SK-N-SH (cell line): ENCODE measurements around the gene LMO7. TPM values are rescaled to one million over a fixed set of nuclear protein-coding genes. Genes with fewer than 3 reads are reported as not detected.

ENCODE experiments used
- CTCF ChIA-PET: fragments of 300-600, 350-600 bp; formaldehyde crosslinking; extraction: SDS; loops from one replicate; lab custom pipeline; 2021; lab: Yijun Ruan, JAX
- POLR2A ChIA-PET: fragments of 350-600 bp; sonication (Branson Sonifier 250); formaldehyde crosslinking; extraction: SDS; loops from one replicate; lab custom pipeline; 2020; ENCODE audit warnings: antibody characterized with exemption, inconsistent platforms; lab: Yijun Ruan, JAX
- DNase-seq: peaks from one replicate; pipeline ENCODE4 v3.0.0; 2012
- H2AFZ ChIP-seq: fragments of 200-600 bp; sonication (generic); 2 replicates; pipeline ENCODE4 v1.8.1; 2016; ENCODE audit warnings: antibody characterized with exemption, mild to moderate bottlenecking, low read depth
- H3F3A ChIP-seq: fragments of 200-600 bp; sonication (generic); replicated peaks from 2 replicates; pipeline ENCODE3; 2016; ENCODE audit warnings: antibody characterized with exemption, mild to moderate bottlenecking; ENCODE audit not compliant: insufficient read depth
- H3K27ac ChIP-seq, 2 experiments: fragments of 200-500 bp in 1 of 2; fragments of 200-600 bp in 1 of 2; sonication (Bioruptor generic) in 1 of 2; sonication (generic), shearing (Covaris generic) in 1 of 2; 2 replicates each; pipeline versions ENCODE4 v1.5.1 to v1.6.1; 2014 to 2016; ENCODE audit warnings: low read depth in 2 of 2, inconsistent platforms in 1 of 2, low read length in 1 of 2, mild to moderate bottlenecking in 1 of 2, mixed read lengths in 1 of 2
- H3K27me3 ChIP-seq: fragments of 200-600 bp; sonication (generic), shearing (Covaris generic); 2 replicates; pipeline ENCODE4 v1.6.1; 2016; ENCODE audit warnings: mixed run types; ENCODE audit not compliant: insufficient read depth
- H3K36me3 ChIP-seq, 2 experiments: fragments of 200-500 bp in 1 of 2; fragments of 200-600 bp in 1 of 2; sonication (Bioruptor generic) in 1 of 2; sonication (generic) in 1 of 2; replicated peaks in 1 of 2; 2 replicates each; pipeline versions ENCODE3 to v1.5.1; 2014 to 2016; ENCODE audit warnings: low read length in 1 of 2, mild to moderate bottlenecking in 1 of 2; ENCODE audit not compliant: insufficient read depth in 2 of 2, control insufficient read depth in 1 of 2
- H3K4me1 ChIP-seq, 2 experiments: fragments of 200-500 bp in 1 of 2; fragments of 200-600 bp in 1 of 2; sonication (Bioruptor generic) in 1 of 2; sonication (generic), shearing (Covaris generic) in 1 of 2; 2 replicates each; pipeline versions ENCODE4 v1.5.1 to v1.6.1; 2014 to 2016; ENCODE audit warnings: low read depth in 1 of 2, low read length in 1 of 2, mixed run types in 1 of 2; ENCODE audit not compliant: insufficient read depth in 2 of 2, control insufficient read depth in 1 of 2
- H3K4me2 ChIP-seq: fragments of 200-600 bp; sonication (generic), shearing (Covaris generic); 2 replicates; pipeline ENCODE4 v1.6.1; 2017; ENCODE audit warnings: mixed run types
- H3K4me3 ChIP-seq, 2 experiments: fragments of 200-500 bp in 1 of 2; fragments of 200-600 bp in 1 of 2; sonication (Bioruptor generic) in 1 of 2; sonication (generic), shearing (Covaris generic) in 1 of 2; 2 replicates each; pipeline versions ENCODE4 v1.5.1 to v1.8.1; 2014 to 2016; ENCODE audit warnings: low read depth in 2 of 2, inconsistent platforms in 1 of 2, low read length in 1 of 2, mild to moderate bottlenecking in 1 of 2, mixed read lengths in 1 of 2, moderate library complexity in 1 of 2
- H3K79me2 ChIP-seq: fragments of 200-600 bp; sonication (generic); 2 replicates; pipeline ENCODE4 v1.8.1; 2017; ENCODE audit warnings: mild to moderate bottlenecking; ENCODE audit not compliant: insufficient read depth
- H3K9ac ChIP-seq: fragments of 200-600 bp; sonication (generic); 2 replicates; pipeline ENCODE4 v1.6.1; 2017; ENCODE audit warnings: mixed run types
- H3K9me2 ChIP-seq: fragments of 200-600 bp; sonication (generic); 2 replicates; pipeline ENCODE4 v1.6.1; 2017; ENCODE audit warnings: mixed run types
- H3K9me3 ChIP-seq: fragments of 200-600 bp; sonication (generic); 2 replicates; pipeline ENCODE4 v1.6.1; 2017; ENCODE audit warnings: mixed run types, mild to moderate bottlenecking, moderate library complexity
- H4K20me1 ChIP-seq: fragments of 200-600 bp; sonication (generic); 2 replicates; pipeline ENCODE4 v1.6.1; 2017; ENCODE audit warnings: mild to moderate bottlenecking, mixed run types; ENCODE audit not compliant: insufficient read depth
- CTCF ChIP-seq: fragments of 200-600 bp; sonication (generic); IDR thresholded peaks from 2 replicates; pipeline ENCODE4 v1.6.1; 2017; ENCODE audit warnings: antibody characterized with exemption, mild to moderate bottlenecking, moderate library complexity
- ELF1 ChIP-seq: IDR thresholded peaks from 2 replicates; pipeline ENCODE4 v1.4.0; 2012
- EP300 ChIP-seq, 2 experiments: IDR thresholded peaks; 2 replicates each; pipeline versions ENCODE4 v1.4.0 to v1.6.1; 2012; ENCODE audit warnings: borderline replicate concordance in 1 of 2, low read depth in 1 of 2, low read length in 1 of 2
- EZH2phosphoT487 ChIP-seq: fragments of 200-600 bp; sonication (generic); IDR thresholded peaks from 2 replicates; pipeline ENCODE4 v1.6.1; 2017; ENCODE audit warnings: low read depth, mixed run types, mild to moderate bottlenecking, antibody characterized with exemption, moderate library complexity, borderline replicate concordance
- FOSL2 ChIP-seq: IDR thresholded peaks from 2 replicates; pipeline ENCODE4 v1.4.0; 2012; ENCODE audit warnings: low read depth, mild to moderate bottlenecking, moderate library complexity, borderline replicate concordance
- FOXJ3 ChIP-seq: sonication (generic); formaldehyde crosslinking; IDR thresholded peaks from 2 replicates; pipeline ENCODE4 v1.5.1; 2020; ENCODE audit warnings: mild to moderate bottlenecking, missing genetic modification reagents
- FOXM1 ChIP-seq: IDR thresholded peaks from 2 replicates; pipeline ENCODE4 v1.4.0; 2012; ENCODE audit warnings: low read depth, mild to moderate bottlenecking
- GABPA ChIP-seq: IDR thresholded peaks from 2 replicates; pipeline ENCODE4 v1.4.0; 2012; ENCODE audit warnings: low read depth, mild to moderate bottlenecking
- GATA2 ChIP-seq: sonication (generic); formaldehyde crosslinking; IDR thresholded peaks from 2 replicates; pipeline ENCODE4 v1.5.0; 2020; ENCODE audit warnings: mild to moderate bottlenecking, missing genetic modification reagents
- JUND ChIP-seq: IDR thresholded peaks from 2 replicates; pipeline ENCODE4 v1.4.0; 2012
- NFIC ChIP-seq: IDR thresholded peaks from 2 replicates; pipeline ENCODE4 v1.4.0; 2012; ENCODE audit warnings: borderline replicate concordance
- NRF1 ChIP-seq: IDR thresholded peaks from 2 replicates; pipeline ENCODE4 v1.6.1; 2012; ENCODE audit warnings: low read depth, mild to moderate bottlenecking, low read length
- PBX3 ChIP-seq: IDR thresholded peaks from 2 replicates; pipeline ENCODE4; 2012
- RAD21 ChIP-seq: IDR thresholded peaks from 2 replicates; pipeline ENCODE4 v1.6.1; 2012; ENCODE audit warnings: mild to moderate bottlenecking, low read length
- RFX5 ChIP-seq: IDR thresholded peaks from 2 replicates; pipeline ENCODE4 v1.6.1; 2012; ENCODE audit warnings: mild to moderate bottlenecking, improper control_type of control experiment, low read length
- RXRA ChIP-seq: IDR thresholded peaks from 2 replicates; pipeline ENCODE4 v1.4.0; 2012; ENCODE audit warnings: low read depth, mild to moderate bottlenecking, borderline replicate concordance
- SIN3A ChIP-seq: IDR thresholded peaks from 2 replicates; pipeline ENCODE4 v1.6.1; 2012; ENCODE audit warnings: low read depth, mild to moderate bottlenecking, low read length, moderate library complexity, borderline replicate concordance
- SMC3 ChIP-seq: IDR thresholded peaks from 2 replicates; pipeline ENCODE4 v1.6.1; 2012; ENCODE audit warnings: low read depth, low read length, improper control_type of control experiment
- TAF1 ChIP-seq: IDR thresholded peaks from 2 replicates; pipeline ENCODE4 v1.6.1; 2012; ENCODE audit warnings: low read depth, mild to moderate bottlenecking, low read length, moderate library complexity, borderline replicate concordance
- TCF12 ChIP-seq: IDR thresholded peaks from 2 replicates; pipeline ENCODE4 v1.4.0; 2012
- WGBS: methylation state at CpG from one replicate; pipeline ENCODE4 v1.1.6; 2017; ENCODE audit warnings: low lambda C conversion rate; 5-methylcytosine and 5-hydroxymethylcytosine counted together
- polyA plus RNA-seq, 3 experiments: library from polyadenylated mRNA; depleted of rRNA; stranded (reverse); fragments of >200 nt; gene quantifications; 2 replicates each; pipeline ENCODE4 v1.2.3, GENCODE V29; 2012
- TF ChIP-seq, protein P1 (sequence below): IDR thresholded peaks from 2 replicates; pipeline ENCODE4 v1.4.0; 2012; ENCODE audit warnings: low read depth
- TF ChIP-seq, protein P2 (sequence below): fragments of 150-350 bp; IDR thresholded peaks from 2 replicates; pipeline ENCODE4 v1.6.1; 2017; ENCODE audit warnings: antibody characterized with exemption, low read length, low read depth, borderline replicate concordance

Gene LMO7
- polyA plus RNA-seq, 1 of the 3 experiments (the other 2 are of a cell fraction) = 83.6 TPM

DNA sequence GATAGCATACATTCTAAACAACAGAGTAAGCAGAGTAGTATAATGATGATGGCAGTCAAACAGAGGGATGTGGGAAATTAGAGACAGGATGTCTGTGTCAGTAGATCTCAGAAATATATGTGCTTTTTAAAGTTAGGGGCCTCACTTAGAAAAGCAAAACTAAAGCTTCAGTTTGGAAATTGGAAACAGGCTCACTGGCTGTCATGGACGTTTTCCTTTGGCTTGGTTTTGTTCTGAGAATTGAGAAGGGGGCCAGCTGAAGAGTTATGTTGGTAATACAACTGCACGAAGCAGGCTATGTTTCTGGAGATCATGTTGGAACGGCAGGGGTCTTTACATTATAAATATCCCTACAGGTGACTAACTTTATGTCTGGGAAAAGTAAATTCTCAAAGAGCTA, 261.3 kb downstream of the LMO7 start:
- Histone ChIP-seq H3K9me2 (no peaks in the 10 kb centered on the region), H3K27ac (no peak overlapping the region), H3K36me3 (no peaks in the 10 kb centered on the region), H3K79me2 (no peaks in the 10 kb centered on the region), H3F3A (no peaks in the 10 kb centered on the region), H3K4me2 (no peak overlapping the region), H3K9ac (no peak overlapping the region), H4K20me1 (no peaks in the 10 kb centered on the region), H3K4me1 (no peaks in the 10 kb centered on the region), H2AFZ (no peak overlapping the region), H3K4me3 (no peak overlapping the region), H3K9me3 (no peaks in the 10 kb centered on the region), H3K27me3 (no peaks in the 10 kb centered on the region)
- CTCF ChIA-PET = interaction anchor here (0.8 to 1.0 kb wide), 2 partner anchors 21 to 1006 kb away, joined by 3 read pairs; no protein-coding TSS in a partner anchor
- POLR2A ChIA-PET = no interaction called here
- TF ChIP-seq FOXM1 (no peak), RAD21 (no peak), FOXJ3 (CRISPR knock-in tag) (no peak), NFIC (no peak), SMC3 (no peak), PBX3 (no peak), RFX5 (no peak), TCF12 (no peak)
- TF ChIP-seq, protein P1, sequence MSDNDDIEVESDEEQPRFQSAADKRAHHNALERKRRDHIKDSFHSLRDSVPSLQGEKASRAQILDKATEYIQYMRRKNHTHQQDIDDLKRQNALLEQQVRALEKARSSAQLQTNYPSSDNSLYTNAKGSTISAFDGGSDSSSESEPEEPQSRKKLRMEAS = no peak
- TF ChIP-seq, protein P2, sequence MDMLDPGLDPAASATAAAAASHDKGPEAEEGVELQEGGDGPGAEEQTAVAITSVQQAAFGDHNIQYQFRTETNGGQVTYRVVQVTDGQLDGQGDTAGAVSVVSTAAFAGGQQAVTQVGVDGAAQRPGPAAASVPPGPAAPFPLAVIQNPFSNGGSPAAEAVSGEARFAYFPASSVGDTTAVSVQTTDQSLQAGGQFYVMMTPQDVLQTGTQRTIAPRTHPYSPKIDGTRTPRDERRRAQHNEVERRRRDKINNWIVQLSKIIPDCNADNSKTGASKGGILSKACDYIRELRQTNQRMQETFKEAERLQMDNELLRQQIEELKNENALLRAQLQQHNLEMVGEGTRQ = no peak
- WGBS = 29% methylated on average over 3 of the region's 3 CpGs
- DNase-seq = no peak

DNA sequence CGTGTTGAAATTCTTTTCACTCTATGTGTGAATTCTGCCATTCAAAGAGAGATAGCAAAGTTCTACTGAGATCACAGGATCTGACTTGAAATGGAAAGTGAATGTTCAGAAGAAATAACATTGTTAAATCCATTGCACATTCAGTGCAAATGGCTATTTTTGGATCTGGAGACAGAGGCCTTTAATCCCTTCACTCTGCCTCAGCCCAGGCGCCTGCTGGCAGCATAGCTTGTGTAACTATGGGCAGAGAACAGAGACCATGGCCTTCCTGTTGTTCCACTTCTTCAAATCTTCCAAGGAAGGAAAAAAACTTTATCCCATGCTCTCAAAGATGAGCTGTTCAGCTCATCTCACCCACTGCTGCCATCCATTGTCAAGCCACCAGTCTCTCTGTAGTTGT, 265.4 kb downstream of the LMO7 start:
- Histone ChIP-seq H2AFZ (no peak overlapping the region), H3K9me2 (no peaks in the 10 kb centered on the region), H3F3A (no peaks in the 10 kb centered on the region), H3K27ac (no peak overlapping the region), H3K4me2 (no peak overlapping the region), H3K79me2 (no peaks in the 10 kb centered on the region), H4K20me1 (no peaks in the 10 kb centered on the region), H3K4me1 (peaks cover 0 to 5% of the 10 kb centered on the region in 2 experiments; a peak in 2 of 4 replicates), H3K27me3 (no peaks in the 10 kb centered on the region), H3K9me3 (no peaks in the 10 kb centered on the region), H3K36me3 (no peaks in the 10 kb centered on the region), H3K4me3 (no peak overlapping the region), H3K9ac (no peak overlapping the region)
- 45% methylated on average over 2 of the region's 2 CpGs for WGBS
- DNase-seq = no peak
- TF ChIP-seq RXRA (no peak), EZH2phosphoT487 (no peak), RAD21 (no peak), ELF1 (no peak), SIN3A (no peak), RFX5 (no peak), NRF1 (no peak), TAF1 (no peak), EP300 (IDR thresholded peaks at IDR 0.05; ENCODE audit: borderline replicate concordance in 1 of 2, low read depth in 1 of 2, low read length in 1 of 2) (no peak), PBX3 (no peak), CTCF (no peak), FOSL2 (no peak), GATA2 (CRISPR knock-in tag) (no peak), GABPA (no peak), JUND (no peak)
- TF ChIP-seq, protein P1 = no peak
- TF ChIP-seq, protein P2 = no peak
- CTCF ChIA-PET = interaction anchor here (1.3 to 2.0 kb wide), 2 partner anchors 31 to 39 kb away, joined by 3 to 6 read pairs; no protein-coding TSS in a partner anchor
- POLR2A ChIA-PET = no interaction called here
